GM12874 (cell line): Measurements from ENCODE around the gene PIGN.

Source experiments
- CTCF ChIP-seq: IDR thresholded peaks from 2 replicates; pipeline ENCODE4 v1.5.1; 2011; ENCODE audit warnings: low read depth, mild to moderate bottlenecking, control low read depth, low read length, moderate library complexity; ENCODE audit not compliant: insufficient read depth

The PIGN gene

GRCh38 chr18:62107881-62108280, 79.0 kb downstream of the PIGN start:
- no peak for TF ChIP-seq CTCF

- no peak for TF ChIP-seq CTCF
Observed at GRCh38 chr18:62106271-62106670, 80.6 kb downstream of the PIGN start.

- no peak for TF ChIP-seq CTCF
Observed at GRCh38 chr18:62105376-62105775, 81.5 kb downstream of the PIGN start.

- TF ChIP-seq CTCF: no peak
Observed at GRCh38 chr18:62102221-62102620, 84.6 kb downstream of the PIGN start.

- no peak for TF ChIP-seq CTCF
Observed at GRCh38 chr18:62101321-62101721, 85.5 kb downstream of the PIGN start.

GRCh38 chr18:62098960-62099359, 87.9 kb downstream of the PIGN start:
- no peak for TF ChIP-seq CTCF

GRCh38 chr18:62097698-62098097, 89.2 kb downstream of the PIGN start:
- no peak for TF ChIP-seq CTCF
